Occipital lobe (tissue), 2 donors: ENCODE data around the gene FKBP10. TPM values are rescaled to one million over a fixed set of nuclear protein-coding genes. Genes with fewer than 3 reads are reported as not detected.
"Not testable (repeated sequence)": the region's sequence is repeated elsewhere in the genome, so short reads cannot be mapped to it uniquely, and the experiment has no call there.

Experiments
- DNase-seq: peaks from one replicate; lab custom pipeline; 2025; lab: John Stamatoyannopoulos, UW
- total RNA-seq: library from RNA; depleted of rRNA; stranded (reverse); fragments of >200 nt; gene quantifications from one replicate; pipeline ENCODE4 v1.2.3, GENCODE V29; 2014

The FKBP10 gene
- total RNA-seq, 1 donor from 2014 or later = 11.2 TPM

DNA sequence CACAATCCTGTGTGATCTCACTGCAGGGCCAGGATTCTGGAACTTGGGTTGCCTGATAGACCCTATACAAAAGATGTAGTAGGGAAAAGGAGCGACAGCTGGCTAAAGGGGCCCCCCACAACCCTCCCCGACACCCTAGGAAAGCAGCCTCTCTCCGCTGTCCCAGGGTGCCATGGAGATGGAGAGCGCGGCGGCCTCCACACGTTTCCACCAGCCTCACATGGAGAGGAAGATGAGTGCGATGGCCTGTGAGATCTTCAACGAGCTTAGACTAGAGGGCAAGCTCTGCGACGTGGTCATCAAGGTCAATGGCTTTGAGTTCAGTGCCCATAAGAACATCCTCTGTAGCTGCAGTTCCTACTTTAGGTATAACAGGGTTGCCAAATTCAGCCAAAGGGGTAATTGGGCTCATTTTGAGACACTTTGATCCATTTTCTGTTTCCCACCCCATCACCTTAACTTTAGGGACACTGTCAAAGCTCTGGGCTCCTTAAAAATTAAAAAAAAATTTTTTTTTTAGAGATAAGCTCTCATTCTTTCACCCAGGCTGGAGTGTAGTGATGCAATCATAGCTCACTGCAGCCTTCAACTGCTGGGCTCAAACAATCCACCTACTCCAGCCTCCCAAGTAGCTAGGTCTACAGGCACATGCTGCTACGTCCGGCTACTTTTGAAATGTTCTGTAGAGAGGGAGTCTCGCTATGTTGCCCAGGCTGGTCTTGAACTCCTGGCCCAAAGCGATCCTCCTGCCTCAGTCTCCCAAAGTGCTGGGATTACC lies 25.1 kb downstream of the FKBP10 start, which contains the start of gene KLHL10:
Gene KLHL10 (plus strand): TSS at position 65 of the 778 bp plus-strand sequence. CDS start 108 bp downstream, at position 173.
- no peak for DNase-seq

DNA sequence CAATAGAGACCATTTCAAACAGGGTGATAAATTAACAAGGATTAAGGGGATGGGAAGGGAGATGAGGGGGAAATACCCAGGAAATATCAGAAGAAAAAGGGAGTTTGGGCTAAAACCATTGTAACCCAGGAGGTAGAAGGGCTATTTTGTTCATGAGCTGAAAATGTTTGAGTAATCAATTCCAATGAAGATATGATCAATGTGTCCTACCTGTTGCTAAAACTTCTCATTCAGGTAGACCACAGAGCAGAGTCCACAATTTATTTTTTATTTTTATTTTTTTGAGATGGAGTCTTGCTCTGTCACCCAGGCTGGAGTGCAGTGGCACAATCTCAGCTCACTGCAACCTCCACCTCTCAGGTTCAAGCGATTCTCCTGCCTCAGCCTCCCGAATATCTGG lies 26.6 kb downstream of the FKBP10 start:
- not testable (repeated sequence) for DNase-seq

- DNase-seq = not testable (repeated sequence)
Measured at GRCh38 chr17:41840781-41841180, 28.0 kb downstream of the FKBP10 start.

GRCh38 chr17:41844971-41845370 lies 32.2 kb downstream of the FKBP10 start:
- no peak for DNase-seq

DNA sequence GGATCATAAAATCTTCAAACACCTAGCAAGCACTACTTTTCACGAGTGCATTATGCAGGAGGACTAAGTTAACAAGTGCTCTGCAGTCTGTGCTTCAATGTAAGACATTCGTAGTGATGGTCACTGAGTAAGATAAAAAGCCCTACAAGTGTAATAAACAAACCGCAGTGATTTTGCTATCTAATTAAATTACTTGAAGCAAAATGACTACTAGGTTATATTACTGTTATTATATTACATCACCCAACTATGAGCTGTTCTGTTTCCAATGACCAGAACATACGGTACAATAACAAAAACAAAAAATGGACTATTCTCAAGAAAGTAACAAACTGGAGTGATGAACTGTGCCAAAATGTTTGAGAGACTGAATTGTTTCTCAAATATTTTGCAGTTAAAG lies 36.0 kb downstream of the FKBP10 start:
- no peak for DNase-seq

- no peak for DNase-seq
Measured at GRCh38 chr17:41849251-41849990, 36.6 kb downstream of the FKBP10 start.

DNA sequence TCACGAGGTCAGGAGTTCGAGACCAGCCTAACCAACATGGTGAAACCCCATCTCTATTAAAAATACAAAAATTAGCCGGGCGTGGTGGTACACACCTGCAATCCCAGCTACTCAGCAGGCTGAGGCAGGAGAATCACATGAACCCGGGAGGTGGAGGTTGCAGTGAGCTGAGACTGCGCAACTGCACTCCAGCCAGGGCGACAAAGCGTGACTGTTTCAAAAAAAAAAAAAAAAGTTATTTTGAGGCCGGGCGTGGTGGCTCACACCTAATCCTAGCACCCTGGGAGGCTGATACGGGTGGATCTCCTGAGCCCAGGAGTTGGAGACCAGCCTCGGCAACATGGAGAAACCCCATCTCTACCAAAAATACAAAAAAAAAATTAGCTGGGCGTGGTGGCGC lies 38.6 kb downstream of the FKBP10 start:
- not testable (repeated sequence) for DNase-seq

GRCh38 chr17:41860254-41860931 lies 47.6 kb downstream of the FKBP10 start:
- no peak for DNase-seq

DNA sequence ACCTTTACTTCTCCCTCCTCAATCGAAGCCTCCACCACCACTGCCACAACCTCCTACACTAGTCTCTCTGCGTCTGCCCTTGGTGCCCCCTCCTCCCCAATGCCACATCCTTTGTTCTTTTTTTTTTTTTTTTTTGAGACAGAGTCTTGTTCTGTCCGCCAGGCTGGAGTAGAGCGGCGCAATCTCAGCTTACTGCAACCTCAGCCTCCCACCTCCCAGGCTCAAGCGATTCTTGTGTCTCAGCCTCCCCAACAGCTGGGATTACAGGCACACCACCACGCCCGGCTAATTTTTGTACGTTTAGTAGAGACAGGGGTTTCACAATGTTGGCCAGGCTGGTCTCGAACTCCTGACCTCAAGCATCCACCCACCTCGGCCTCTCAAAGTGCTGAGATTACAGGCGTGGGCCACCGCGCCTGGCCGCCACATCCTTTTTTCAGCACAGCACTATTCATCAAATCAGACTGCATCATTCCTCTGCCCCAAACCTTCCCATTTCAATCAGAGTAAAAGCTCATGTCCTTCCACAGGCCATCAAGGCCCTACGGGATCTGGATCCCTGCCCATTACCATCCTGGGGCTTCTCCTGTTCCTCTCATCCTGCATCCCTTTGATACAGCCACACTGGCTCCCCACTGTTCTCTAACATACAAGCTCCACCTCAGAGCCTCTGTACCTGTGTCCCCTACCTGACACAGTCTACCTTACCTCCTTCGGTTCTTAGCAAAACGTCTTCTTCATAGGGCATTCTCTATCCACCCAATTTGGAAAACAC lies 50.5 kb downstream of the FKBP10 start:
- no peak for DNase-seq

GRCh38 chr17:41864498-41864835 lies 51.7 kb downstream of the FKBP10 start:
- DNase-seq = no peak

DNA sequence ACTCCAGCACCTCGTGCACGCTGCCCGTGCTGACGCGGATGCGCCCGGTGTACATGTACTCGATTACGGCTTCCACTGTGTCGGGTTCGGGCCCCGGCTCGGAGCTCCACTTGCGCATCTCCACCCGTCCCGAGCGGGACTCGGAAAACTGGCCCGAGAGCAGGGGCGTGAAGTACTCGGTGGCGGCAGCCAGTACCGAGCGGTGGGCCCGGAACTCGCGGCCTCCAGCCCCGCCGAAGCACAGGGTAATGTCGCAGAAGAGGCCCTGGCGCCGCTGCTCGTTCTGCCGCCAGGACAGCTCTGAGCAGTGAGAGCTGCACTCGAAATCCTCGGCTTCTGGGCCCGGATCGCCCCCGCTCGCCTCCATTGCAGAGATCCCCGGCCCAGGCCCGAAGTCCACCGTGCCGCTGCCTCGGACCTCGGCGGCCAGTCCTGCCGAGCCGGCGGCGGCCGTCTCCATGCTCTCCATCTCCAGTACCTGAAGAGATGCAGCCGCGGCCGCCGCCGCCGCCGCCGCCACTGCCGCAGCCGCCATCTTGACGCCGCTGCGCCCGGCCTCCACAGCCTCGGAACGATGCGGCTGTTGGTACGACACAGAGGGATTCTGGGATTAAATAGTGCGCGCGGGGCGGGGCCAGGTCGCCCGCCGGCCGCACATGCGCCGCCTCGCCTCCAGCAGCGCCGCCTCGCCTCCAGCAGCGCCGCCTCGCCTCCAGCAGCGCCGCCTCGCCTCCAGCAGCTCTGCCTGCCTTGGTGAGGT lies 52.2 kb downstream of the FKBP10 start, which contains the start of gene KLHL11:
Gene KLHL11 (minus strand): TSS at position 588 of the 760 bp plus-strand sequence. CDS start 53 bp downstream, at position 535.
- DNase-seq = peak; percentile 72

- no peak for DNase-seq
Measured at GRCh38 chr17:41865596-41865893, 52.7 kb downstream of the FKBP10 start.

GRCh38 chr17:41868568-41868967 lies 55.8 kb downstream of the FKBP10 start:
- no peak for DNase-seq

- DNase-seq = no peak
Measured at GRCh38 chr17:41869426-41869825, 56.6 kb downstream of the FKBP10 start.

DNA sequence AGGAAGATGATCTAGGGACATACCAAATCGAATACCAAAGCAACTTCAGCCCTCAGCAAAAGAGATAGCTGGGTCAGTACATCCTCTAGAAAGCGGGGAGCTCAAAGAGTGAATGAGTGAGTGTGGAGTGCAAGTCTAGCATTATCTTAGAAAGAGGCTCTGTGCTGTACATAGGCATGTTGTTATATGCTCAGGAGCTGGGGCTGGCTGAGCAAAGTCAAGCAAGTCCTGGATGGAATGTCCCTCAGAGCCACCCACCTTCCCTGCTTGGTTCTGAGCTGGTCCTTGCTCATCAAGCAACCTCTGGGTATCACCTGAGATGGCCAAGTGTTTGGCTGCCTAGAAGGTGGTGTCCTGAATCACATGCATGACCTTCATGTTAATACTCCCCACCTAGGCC lies 57.3 kb downstream of the FKBP10 start:
- no peak for DNase-seq

DNA sequence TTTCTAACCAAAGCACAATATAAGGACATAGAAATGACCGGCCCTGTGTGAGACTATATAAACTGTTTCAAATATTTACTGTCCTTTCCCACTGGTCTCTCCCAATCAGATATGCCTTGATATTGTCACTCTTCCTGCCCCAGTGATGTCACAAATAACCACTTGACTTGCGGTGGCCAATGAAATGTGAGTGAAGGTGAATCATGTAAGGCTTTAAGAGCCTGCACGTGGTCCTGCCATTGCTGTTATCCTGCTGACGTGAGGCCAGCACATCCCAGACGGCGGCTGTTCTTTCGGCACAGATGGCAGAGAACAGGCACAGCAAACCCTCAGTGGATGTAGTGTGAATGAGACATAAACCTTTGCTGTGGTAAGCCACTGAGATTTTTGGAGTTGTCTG lies 57.8 kb downstream of the FKBP10 start:
- no peak for DNase-seq

GRCh38 chr17:41871789-41872188 lies 59.0 kb downstream of the FKBP10 start:
- no peak for DNase-seq
